HEK293 (cell line): ENCODE results near the gene DNA2.

Experiments used
- ZNF23 ChIP-seq: fragments of 450-650 bp; formaldehyde crosslinking; IDR thresholded peaks from 2 replicates; pipeline ENCODE4 v1.5.1; 2016; ENCODE audit warnings: missing biosample characterization, missing genetic modification characterization, borderline replicate concordance
- ZNF341 ChIP-seq: fragments of 450-650 bp; formaldehyde crosslinking; IDR thresholded peaks from 2 replicates; pipeline ENCODE4; 2016; ENCODE audit warnings: low read depth, missing biosample characterization, missing genetic modification characterization
- ZNF366 ChIP-seq: fragments of 450-650 bp; formaldehyde crosslinking; conservative IDR thresholded peaks from 2 replicates; pipeline ENCODE4 v1.5.1; 2016; ENCODE audit warnings: missing biosample characterization, missing genetic modification characterization
- ZNF561 ChIP-seq: fragments of 450-650 bp; IDR thresholded peaks from 2 replicates; pipeline ENCODE4 v1.5.1; 2018; ENCODE audit warnings: missing biosample characterization, missing genetic modification characterization, borderline replicate concordance
- ZNF837 ChIP-seq: fragments of 450-650 bp; formaldehyde crosslinking; IDR thresholded peaks from 2 replicates; pipeline ENCODE4 v1.5.1; 2016; ENCODE audit warnings: missing biosample characterization, missing genetic modification characterization
- TF ChIP-seq, protein P1 (sequence below): fragments of 450-650 bp; formaldehyde crosslinking; IDR thresholded peaks from 2 replicates; pipeline ENCODE4 v1.5.1; 2016; ENCODE audit warnings: missing biosample characterization, missing genetic modification characterization
- TF ChIP-seq, protein P2 (sequence below): fragments of 450-650 bp; formaldehyde crosslinking; IDR thresholded peaks from 2 replicates; pipeline ENCODE4 v1.5.1; 2016; ENCODE audit warnings: missing biosample characterization, missing genetic modification characterization
- TF ChIP-seq, protein P3 (sequence below): fragments of 450-650 bp; formaldehyde crosslinking; IDR thresholded peaks from 2 replicates; pipeline ENCODE4 v1.5.1; 2016; ENCODE audit warnings: missing biosample characterization, missing genetic modification characterization

DNA sequence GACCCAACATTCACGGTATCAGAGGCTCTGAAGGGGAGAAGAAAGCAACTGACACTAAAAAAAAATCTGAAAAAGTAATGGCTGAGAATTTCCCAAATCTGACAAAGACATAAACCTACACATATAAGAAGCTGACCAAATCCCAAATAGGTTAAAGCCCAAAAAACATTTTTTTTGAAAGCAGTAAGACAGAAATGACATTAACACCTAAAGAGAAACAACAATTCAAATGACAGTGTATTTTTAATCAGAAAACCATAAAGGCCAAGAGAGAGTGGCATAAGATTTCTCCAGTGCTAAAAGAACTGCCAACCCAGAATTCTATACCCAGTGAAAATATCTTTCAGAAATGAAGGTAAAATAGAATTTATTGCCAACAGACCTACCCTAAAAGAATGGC is 100.2 kb downstream of the DNA2 start:
- TF ChIP-seq ZNF837 (tag by site-specific recombination) (no peak), ZNF341 (tag by site-specific recombination) (no peak), ZNF561 (tag by site-specific recombination) (no peak), ZNF366 (no peak), ZNF23 (no peak)
- TF ChIP-seq, protein P1, sequence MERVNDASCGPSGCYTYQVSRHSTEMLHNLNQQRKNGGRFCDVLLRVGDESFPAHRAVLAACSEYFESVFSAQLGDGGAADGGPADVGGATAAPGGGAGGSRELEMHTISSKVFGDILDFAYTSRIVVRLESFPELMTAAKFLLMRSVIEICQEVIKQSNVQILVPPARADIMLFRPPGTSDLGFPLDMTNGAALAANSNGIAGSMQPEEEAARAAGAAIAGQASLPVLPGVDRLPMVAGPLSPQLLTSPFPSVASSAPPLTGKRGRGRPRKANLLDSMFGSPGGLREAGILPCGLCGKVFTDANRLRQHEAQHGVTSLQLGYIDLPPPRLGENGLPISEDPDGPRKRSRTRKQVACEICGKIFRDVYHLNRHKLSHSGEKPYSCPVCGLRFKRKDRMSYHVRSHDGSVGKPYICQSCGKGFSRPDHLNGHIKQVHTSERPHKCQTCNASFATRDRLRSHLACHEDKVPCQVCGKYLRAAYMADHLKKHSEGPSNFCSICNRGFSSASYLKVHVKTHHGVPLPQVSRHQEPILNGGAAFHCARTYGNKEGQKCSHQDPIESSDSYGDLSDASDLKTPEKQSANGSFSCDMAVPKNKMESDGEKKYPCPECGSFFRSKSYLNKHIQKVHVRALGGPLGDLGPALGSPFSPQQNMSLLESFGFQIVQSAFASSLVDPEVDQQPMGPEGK (tag by site-specific recombination): no peak
- TF ChIP-seq, protein P2, sequence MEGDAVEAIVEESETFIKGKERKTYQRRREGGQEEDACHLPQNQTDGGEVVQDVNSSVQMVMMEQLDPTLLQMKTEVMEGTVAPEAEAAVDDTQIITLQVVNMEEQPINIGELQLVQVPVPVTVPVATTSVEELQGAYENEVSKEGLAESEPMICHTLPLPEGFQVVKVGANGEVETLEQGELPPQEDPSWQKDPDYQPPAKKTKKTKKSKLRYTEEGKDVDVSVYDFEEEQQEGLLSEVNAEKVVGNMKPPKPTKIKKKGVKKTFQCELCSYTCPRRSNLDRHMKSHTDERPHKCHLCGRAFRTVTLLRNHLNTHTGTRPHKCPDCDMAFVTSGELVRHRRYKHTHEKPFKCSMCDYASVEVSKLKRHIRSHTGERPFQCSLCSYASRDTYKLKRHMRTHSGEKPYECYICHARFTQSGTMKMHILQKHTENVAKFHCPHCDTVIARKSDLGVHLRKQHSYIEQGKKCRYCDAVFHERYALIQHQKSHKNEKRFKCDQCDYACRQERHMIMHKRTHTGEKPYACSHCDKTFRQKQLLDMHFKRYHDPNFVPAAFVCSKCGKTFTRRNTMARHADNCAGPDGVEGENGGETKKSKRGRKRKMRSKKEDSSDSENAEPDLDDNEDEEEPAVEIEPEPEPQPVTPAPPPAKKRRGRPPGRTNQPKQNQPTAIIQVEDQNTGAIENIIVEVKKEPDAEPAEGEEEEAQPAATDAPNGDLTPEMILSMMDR (tag by site-specific recombination): no peak
- TF ChIP-seq, protein P3, sequence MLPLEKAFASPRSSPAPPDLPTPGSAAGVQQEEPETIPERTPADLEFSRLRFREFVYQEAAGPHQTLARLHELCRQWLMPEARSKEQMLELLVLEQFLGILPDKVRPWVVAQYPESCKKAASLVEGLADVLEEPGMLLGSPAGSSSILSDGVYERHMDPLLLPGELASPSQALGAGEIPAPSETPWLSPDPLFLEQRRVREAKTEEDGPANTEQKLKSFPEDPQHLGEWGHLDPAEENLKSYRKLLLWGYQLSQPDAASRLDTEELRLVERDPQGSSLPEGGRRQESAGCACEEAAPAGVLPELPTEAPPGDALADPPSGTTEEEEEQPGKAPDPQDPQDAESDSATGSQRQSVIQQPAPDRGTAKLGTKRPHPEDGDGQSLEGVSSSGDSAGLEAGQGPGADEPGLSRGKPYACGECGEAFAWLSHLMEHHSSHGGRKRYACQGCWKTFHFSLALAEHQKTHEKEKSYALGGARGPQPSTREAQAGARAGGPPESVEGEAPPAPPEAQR (tag by site-specific recombination): no peak
